Ishikawa (cell line): ENCODE data around the gene MAP2.

ENCODE experiments used
- FOXM1 ChIP-seq: IDR thresholded peaks from 2 replicates; pipeline ENCODE4 v1.6.1; 2012; ENCODE audit warnings: low read depth, borderline replicate concordance
- MAX ChIP-seq: IDR thresholded peaks from 2 replicates; pipeline ENCODE4 v1.6.1; 2012
- RAD21 ChIP-seq: IDR thresholded peaks from 2 replicates; pipeline ENCODE4 v1.6.1; 2012; ENCODE audit warnings: low read depth
- TAF1 ChIP-seq: IDR thresholded peaks from 2 replicates; pipeline ENCODE4 v1.6.1; 2012; ENCODE audit warnings: low read depth, mild to moderate bottlenecking
- TEAD4 ChIP-seq: IDR thresholded peaks from 2 replicates; pipeline ENCODE4 v1.6.1; 2012
- ZBTB7A ChIP-seq: IDR thresholded peaks from 2 replicates; pipeline ENCODE4 v1.6.1; 2012; ENCODE audit warnings: low read depth

GRCh38 chr2:209661286-209661894 lies 237.5 kb downstream of the MAP2 start:
- TF ChIP-seq MAX (no peak), TAF1 (no peak), ZBTB7A (no peak), RAD21 (no peak), FOXM1 (no peak), TEAD4 (no peak)
